ENCODE measurements around the gene DPH7. TPM values are rescaled to one million over a fixed set of nuclear protein-coding genes. Genes with fewer than 3 reads are reported as not detected.

Gene DPH7
- total RNA-seq, 1 donor from 2014 or later = 34.4 TPM

GRCh38 chr9:137564817-137565411 is 13.8 kb downstream of the DPH7 start:
- Mint-ChIP-seq H3K27ac (ENCODE audit: unreplicated experiment) (no peak overlapping the region), H3K27me3 (ENCODE audit: low read depth, unreplicated experiment) (no peaks in the 10 kb centered on the region), H3K9me3 (ENCODE audit: unreplicated experiment) (no peaks in the 10 kb centered on the region), H3K36me3 (ENCODE audit: low read depth, unreplicated experiment) (peaks cover 14% of the 10 kb centered on the region), H3K4me1 (ENCODE audit: low read depth, unreplicated experiment) (peaks cover 7% of the 10 kb centered on the region), H3K4me3 (ENCODE audit: unreplicated experiment) (no peak overlapping the region)
- no peak overlapping the region for H2AFZ ChIP-seq (ENCODE audit: low read depth, low read length)
- TF ChIP-seq CTCF (IDR thresholded peaks at IDR 0.05; ENCODE audit: insufficient read depth, low read depth, low read length) (no peak), EZH2 (IDR thresholded peaks at IDR 0.05; ENCODE audit: insufficient read depth, low read length) (no peak)
- H3K4me3 ChIP-seq (ENCODE audit: insufficient read depth, low read depth, low read length) = no peak overlapping the region
- FAIRE-seq (no peak), DNase-seq (ENCODE audit: low read depth) (no peak)
- peaks cover 18% of the 10 kb centered on the region for H4K20me1 ChIP-seq (ENCODE audit: insufficient read depth, low read length)
- H3K4me2 ChIP-seq (ENCODE audit: low read length) = no peak overlapping the region
- H3K27me3 ChIP-seq (ENCODE audit: insufficient read depth, low read length) = no peaks in the 10 kb centered on the region
- H3K9me3 ChIP-seq (ENCODE audit: insufficient read depth, low read depth, low read length) = no peaks in the 10 kb centered on the region
- H3K36me3 ChIP-seq (ENCODE audit: insufficient read depth, low read length) = peaks cover 16% of the 10 kb centered on the region
- no peak overlapping the region for H3K9ac ChIP-seq (ENCODE audit: low read length)
- H3K79me2 ChIP-seq (ENCODE audit: insufficient read depth, low read length) = peaks cover 1% of the 10 kb centered on the region
- no peaks in the 10 kb centered on the region for H3K4me1 ChIP-seq (ENCODE audit: insufficient read depth, low read length)
- no peak overlapping the region for H3K27ac ChIP-seq (ENCODE audit: low read depth, low read length)

- H3K4me3 ChIP-seq (ENCODE audit: insufficient read depth, low read depth, low read length) = no peak overlapping the region
- no peak overlapping the region for H3K27ac ChIP-seq (ENCODE audit: low read depth, low read length)
- Mint-ChIP-seq H3K4me1 (ENCODE audit: low read depth, unreplicated experiment) (peaks cover 9% of the 10 kb centered on the region), H3K4me3 (ENCODE audit: unreplicated experiment) (peak overlapping the region; percentile 64), H3K27me3 (ENCODE audit: low read depth, unreplicated experiment) (no peaks in the 10 kb centered on the region), H3K27ac (ENCODE audit: unreplicated experiment) (no peak overlapping the region), H3K9me3 (ENCODE audit: unreplicated experiment) (no peaks in the 10 kb centered on the region), H3K36me3 (ENCODE audit: low read depth, unreplicated experiment) (peaks cover 14% of the 10 kb centered on the region)
- peaks cover 17% of the 10 kb centered on the region for H3K36me3 ChIP-seq (ENCODE audit: insufficient read depth, low read length)
- no peak overlapping the region for H3K9ac ChIP-seq (ENCODE audit: low read length)
- TF ChIP-seq EZH2 (IDR thresholded peaks at IDR 0.05; ENCODE audit: insufficient read depth, low read length) (no peak), CTCF (IDR thresholded peaks at IDR 0.05; ENCODE audit: insufficient read depth, low read depth, low read length) (no peak)
- H4K20me1 ChIP-seq (ENCODE audit: insufficient read depth, low read length) = peaks cover 18% of the 10 kb centered on the region
- no peaks in the 10 kb centered on the region for H3K27me3 ChIP-seq (ENCODE audit: insufficient read depth, low read length)
- no peak for DNase-seq (ENCODE audit: low read depth)
- H3K9me3 ChIP-seq (ENCODE audit: insufficient read depth, low read depth, low read length) = no peaks in the 10 kb centered on the region
- no peak for FAIRE-seq
- no peaks in the 10 kb centered on the region for H3K4me1 ChIP-seq (ENCODE audit: insufficient read depth, low read length)
- no peak overlapping the region for H2AFZ ChIP-seq (ENCODE audit: low read depth, low read length)
- H3K4me2 ChIP-seq (ENCODE audit: low read length) = no peak overlapping the region
- H3K79me2 ChIP-seq (ENCODE audit: insufficient read depth, low read length) = no peaks in the 10 kb centered on the region
Observed at GRCh38 chr9:137564134-137564533, 14.6 kb downstream of the DPH7 start.

- DNase-seq (ENCODE audit: low read depth) (no peak), FAIRE-seq (no peak)
- Histone ChIP-seq H3K9ac (ENCODE audit: low read length) (no peak overlapping the region), H3K4me1 (ENCODE audit: insufficient read depth, low read length) (peaks cover 5% of the 10 kb centered on the region), H3K9me3 (ENCODE audit: insufficient read depth, low read depth, low read length) (no peaks in the 10 kb centered on the region), H3K27me3 (ENCODE audit: insufficient read depth, low read length) (no peaks in the 10 kb centered on the region), H3K4me3 (ENCODE audit: insufficient read depth, low read depth, low read length) (no peak overlapping the region), H4K20me1 (ENCODE audit: insufficient read depth, low read length) (peaks cover 37% of the 10 kb centered on the region), H2AFZ (ENCODE audit: low read depth, low read length) (no peak overlapping the region), H3K36me3 (ENCODE audit: insufficient read depth, low read length) (peaks cover 25% of the 10 kb centered on the region), H3K4me2 (ENCODE audit: low read length) (no peak overlapping the region), H3K79me2 (ENCODE audit: insufficient read depth, low read length) (peaks cover 6% of the 10 kb centered on the region), H3K27ac (ENCODE audit: low read depth, low read length) (no peak overlapping the region)
- TF ChIP-seq CTCF (IDR thresholded peaks at IDR 0.05; ENCODE audit: insufficient read depth, low read depth, low read length) = no peak
- H3K36me3 Mint-ChIP-seq (ENCODE audit: low read depth, unreplicated experiment) = peaks cover 24% of the 10 kb centered on the region
- H3K4me1 Mint-ChIP-seq (ENCODE audit: low read depth, unreplicated experiment) = peaks cover 7% of the 10 kb centered on the region
- H3K4me3 Mint-ChIP-seq (ENCODE audit: unreplicated experiment) = no peak overlapping the region
- no peak overlapping the region for H3K27ac Mint-ChIP-seq (ENCODE audit: unreplicated experiment)
- no peaks in the 10 kb centered on the region for H3K9me3 Mint-ChIP-seq (ENCODE audit: unreplicated experiment)
- no peaks in the 10 kb centered on the region for H3K27me3 Mint-ChIP-seq (ENCODE audit: low read depth, unreplicated experiment)
Observed at GRCh38 chr9:137558127-137558526, 20.6 kb downstream of the DPH7 start.
